ENCODE data around the gene GOLGA6L2.

Gene GOLGA6L2

DNA sequence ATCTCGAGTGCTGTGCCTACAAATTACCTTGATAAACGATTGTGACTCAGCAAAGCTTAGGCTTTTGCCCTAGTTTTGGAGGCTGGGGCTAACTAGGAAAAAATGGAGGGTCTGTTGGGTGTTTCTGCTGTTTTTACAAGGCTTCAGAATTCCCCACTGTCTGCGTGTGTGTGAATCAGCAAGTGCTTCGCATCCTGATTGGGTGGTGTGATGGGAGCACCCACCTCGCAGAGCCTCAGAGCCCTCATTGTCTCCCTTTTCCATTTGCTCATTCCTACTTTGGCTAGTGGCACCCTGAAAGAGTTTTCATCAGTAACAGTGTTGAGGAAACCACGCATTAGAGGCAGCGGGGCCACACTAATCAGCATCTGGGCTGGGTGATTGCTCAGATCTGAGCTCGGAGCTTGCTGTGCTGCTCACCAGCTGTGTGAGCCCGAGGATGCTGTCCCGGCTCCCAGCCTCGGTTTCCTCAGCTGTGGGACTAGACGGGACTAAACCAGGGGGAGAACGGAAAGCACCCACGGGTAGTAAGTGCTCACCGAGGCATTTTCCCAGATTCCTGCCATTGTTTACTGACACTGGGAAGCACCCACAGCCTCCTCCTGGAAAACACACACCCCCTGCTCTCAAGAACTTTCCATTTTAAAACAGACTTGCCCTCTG lies 51.9 kb downstream of the GOLGA6L2 start:
- TF ChIP-seq TARDBP (IDR thresholded peaks at IDR 0.05) (no peak), NFRKB (IDR thresholded peaks at IDR 0.05) (no peak), FOXA1 (IDR thresholded peaks at IDR 0.05) (no peak), ARNT (IDR thresholded peaks at IDR 0.05) (no peak), BHLHE40 (IDR thresholded peaks at IDR 0.05; ENCODE audit: borderline replicate concordance) (no peak), HDGF (IDR thresholded peaks at IDR 0.05; ENCODE audit: borderline replicate concordance) (no peak), ELF4 (IDR thresholded peaks at IDR 0.05) (no peak), ZNF384 (IDR thresholded peaks at IDR 0.05) (no peak), SP1 (IDR thresholded peaks at IDR 0.05) (no peak), FOXK2 (IDR thresholded peaks at IDR 0.05) (no peak), FOXM1 (IDR thresholded peaks at IDR 0.05; ENCODE audit: borderline replicate concordance) (no peak), LEF1 (IDR thresholded peaks at IDR 0.05; ENCODE audit: borderline replicate concordance) (no peak), SUZ12 (IDR thresholded peaks at IDR 0.05) (no peak), CTBP1 (IDR thresholded peaks at IDR 0.05; ENCODE audit: borderline replicate concordance) (no peak), PKNOX1 (IDR thresholded peaks at IDR 0.05) (no peak)
- DNase-seq (ENCODE audit: extremely low spot score): no peak
- ChIA-PET CTCF (no interaction called here), POLR2A (no interaction called here)
